Activated naive CD4-positive, alpha-beta T cell treated with anti-CD3 and anti-CD28 coated beads for 36 hours (primary cell): ENCODE measurements around the gene TALDO1. TPM values are rescaled to one million over a fixed set of nuclear protein-coding genes. Genes with fewer than 3 reads are reported as not detected.
"Not testable (repeated sequence)": the region's sequence is repeated elsewhere in the genome, so short reads cannot be mapped to it uniquely, and the experiment has no call there.

Experiments used
- CTCF ChIA-PET: fragments of 350-600 bp; sonication (Branson Sonifier 250); formaldehyde crosslinking; loops from one replicate; lab custom pipeline; 2021; ENCODE audit warnings: antibody characterized with exemption; lab: Charles Lee
- DNase-seq: peaks from one replicate; pipeline ENCODE4 v3.0.0-alpha.2; 2020
- H3K27ac Mint-ChIP-seq: one replicate; pipeline ENCODE4 v1.8.0; 2021; ENCODE audit warnings: mild to moderate bottlenecking, mixed read lengths
- H3K27me3 Mint-ChIP-seq: one replicate; pipeline ENCODE4 v1.8.0; 2021; ENCODE audit warnings: low read depth, mixed read lengths
- H3K36me3 Mint-ChIP-seq: one replicate; pipeline ENCODE4 v1.8.0; 2021; ENCODE audit warnings: low read depth, mixed read lengths
- H3K4me1 Mint-ChIP-seq: one replicate; pipeline ENCODE4 v1.8.0; 2021; ENCODE audit warnings: low read depth, mixed read lengths
- H3K4me3 Mint-ChIP-seq: one replicate; pipeline ENCODE4 v1.8.0; 2021; ENCODE audit warnings: mild to moderate bottlenecking, moderate library complexity, mixed read lengths
- H3K9me3 Mint-ChIP-seq: one replicate; pipeline ENCODE4 v1.8.0; 2021; ENCODE audit warnings: mixed read lengths
- intact Hi-C: fragments of 100-400 bp; cut with micrococcal nuclease; formaldehyde crosslinking; loops from one replicate; pipeline ENCODE4 v1.15.1; 2023
- total RNA-seq, 2 experiments: library from RNA; stranded (reverse); gene quantifications; one replicate each; pipeline ENCODE4 v1.2.3, GENCODE V29; 2021

The TALDO1 gene
- total RNA-seq, 2 experiments from 2014 or later, result 327 to 360 TPM

- H3K4me3 Mint-ChIP-seq, result no peak overlapping the region
Observed at GRCh38 chr11:727859-728748, 19.2 kb upstream of the TALDO1 start.

GRCh38 chr11:728901-729491 is 18.3 kb upstream of the TALDO1 start:
- intact Hi-C loops, result loop anchor here (1.0 to 10.0 kb wide), 4 partner anchors 36 to 524 kb away; partner anchors contain the start of genes BET1L, IFITM2, RIC8A and SLC25A22
- Mint-ChIP-seq H3K27me3 (no peaks in the 10 kb centered on the region), H3K9me3 (no peaks in the 10 kb centered on the region), H3K4me3 (no peak overlapping the region), H3K27ac (no peak overlapping the region), H3K36me3 (no peaks in the 10 kb centered on the region), H3K4me1 (peaks cover 3% of the 10 kb centered on the region)
- DNase-seq, result no peak
- CTCF ChIA-PET, result interaction anchor here (0.6 to 1.2 kb wide), 3 partner anchors 11 to 37 kb away, joined by 3 to 5 read pairs (median 3); no protein-coding TSS in a partner anchor

More at GRCh38 chr11:727859-728748, 19.2 kb upstream of the TALDO1 start:
- peak; percentile 84 for DNase-seq
- peaks cover 5% of the 10 kb centered on the region for H3K4me1 Mint-ChIP-seq
- H3K27me3 Mint-ChIP-seq, result peaks cover 2% of the 10 kb centered on the region
- no peak overlapping the region for H3K27ac Mint-ChIP-seq
- intact Hi-C loops, result loop anchor here (1.0 to 10.0 kb wide), 4 partner anchors 37 to 523 kb away; partner anchors contain the start of genes BET1L, IFITM2, RIC8A and SLC25A22
- CTCF ChIA-PET, result interaction anchor here (0.9 to 2.6 kb wide), 3 partner anchors 37 to 313 kb away, joined by 3 to 21 read pairs (median 3); no protein-coding TSS in a partner anchor
- no peaks in the 10 kb centered on the region for H3K9me3 Mint-ChIP-seq
- no peaks in the 10 kb centered on the region for H3K36me3 Mint-ChIP-seq

DNA sequence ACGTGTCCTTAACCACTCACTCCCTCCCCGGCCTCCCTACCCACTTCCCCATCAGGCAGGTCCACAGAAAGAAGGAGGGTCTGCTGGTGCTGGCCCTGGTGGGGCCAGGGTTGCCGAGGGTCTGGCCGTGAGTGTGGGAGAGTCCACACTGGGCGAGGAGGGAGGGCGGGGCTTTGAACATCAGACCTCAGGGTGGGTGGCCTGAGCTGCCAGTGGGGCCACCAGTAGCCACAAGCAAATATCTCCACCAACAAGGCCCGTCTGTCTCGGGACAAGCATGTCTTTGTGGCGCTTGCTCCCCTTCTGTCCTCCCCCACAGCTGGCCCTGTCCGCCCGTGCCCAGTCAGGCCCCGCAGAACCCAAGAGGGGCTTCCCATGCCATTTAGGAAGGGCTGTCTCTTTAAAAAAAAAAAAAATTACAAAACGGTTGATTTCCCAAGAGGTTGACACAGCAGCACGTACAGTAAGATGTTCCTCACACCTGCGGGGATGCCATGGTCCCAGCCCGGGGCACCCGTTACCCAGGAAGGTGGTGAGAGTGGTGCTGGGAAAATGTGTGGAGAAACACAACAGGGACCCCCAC is 17.7 kb upstream of the TALDO1 start:
- intact Hi-C loops, result loop anchor here (10.0 kb wide), 2 partner anchors 425 to 525 kb away; partner anchors contain the start of genes BET1L, IFITM2 and RIC8A
- CTCF ChIA-PET, result interaction anchor here (0.6 to 1.0 kb wide), 3 partner anchors 9 to 75 kb away, joined by 3 to 4 read pairs (median 3); no protein-coding TSS in a partner anchor
- no peaks in the 10 kb centered on the region for H3K36me3 Mint-ChIP-seq
- H3K27ac Mint-ChIP-seq, result no peak overlapping the region
- no peak for DNase-seq
- H3K27me3 Mint-ChIP-seq, result no peaks in the 10 kb centered on the region
- H3K9me3 Mint-ChIP-seq, result no peaks in the 10 kb centered on the region
- H3K4me3 Mint-ChIP-seq, result no peak overlapping the region
- peaks cover 3% of the 10 kb centered on the region for H3K4me1 Mint-ChIP-seq

DNA sequence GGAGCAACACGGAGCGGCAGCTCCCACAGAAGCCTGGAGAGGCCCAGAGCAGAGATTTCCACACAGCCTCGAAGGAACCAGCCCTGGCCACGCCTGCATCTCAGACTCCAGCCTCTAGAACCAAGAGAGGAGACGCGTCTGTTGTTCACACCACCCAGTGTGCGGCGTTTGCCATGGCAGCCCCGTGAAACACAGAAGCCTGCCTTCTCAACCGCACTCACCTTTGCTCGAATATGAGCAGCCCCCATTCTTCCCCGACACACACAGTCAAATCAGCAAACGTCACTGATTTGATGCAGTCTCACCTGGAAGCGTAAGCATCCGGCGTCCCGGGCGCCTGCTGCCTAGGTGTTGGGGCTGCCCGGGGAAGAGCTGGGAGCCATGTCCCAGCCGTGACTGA is 14.2 kb upstream of the TALDO1 start:
- DNase-seq, result no peak
- H3K9me3 Mint-ChIP-seq, result no peaks in the 10 kb centered on the region
- peaks cover 15% of the 10 kb centered on the region for H3K4me1 Mint-ChIP-seq
- CTCF ChIA-PET, result interaction anchor here (0.6 kb wide), 1 partner anchor 17 kb away, joined by 4 read pairs; no protein-coding TSS in a partner anchor
- no peak overlapping the region for H3K4me3 Mint-ChIP-seq
- no peaks in the 10 kb centered on the region for H3K27me3 Mint-ChIP-seq
- H3K36me3 Mint-ChIP-seq, result no peaks in the 10 kb centered on the region
- no peak overlapping the region for H3K27ac Mint-ChIP-seq
- intact Hi-C loops, result no loop called here

- intact Hi-C loops, DNase-seq, H3K4me3 Mint-ChIP-seq, H3K27me3 Mint-ChIP-seq, H3K36me3 Mint-ChIP-seq, H3K27ac Mint-ChIP-seq, H3K9me3 Mint-ChIP-seq: not testable (repeated sequence)
- CTCF ChIA-PET, result interaction anchor here (0.6 kb wide), 1 partner anchor 59 kb away, joined by 3 read pairs; no protein-coding TSS in a partner anchor
- peaks cover 16% of the 10 kb centered on the region for H3K4me1 Mint-ChIP-seq
Observed at GRCh38 chr11:734541-734940, 12.7 kb upstream of the TALDO1 start.

- Mint-ChIP-seq H3K4me3 (peak overlapping the region; percentile 52), H3K4me1 (peaks cover 16% of the 10 kb centered on the region), H3K9me3 (no peaks in the 10 kb centered on the region), H3K27ac (no peak overlapping the region), H3K36me3 (no peaks in the 10 kb centered on the region), H3K27me3 (no peaks in the 10 kb centered on the region)
- CTCF ChIA-PET, result interaction anchor here (0.6 to 1.1 kb wide), 2 partner anchors 14 to 41 kb away, joined by 3 read pairs; no protein-coding TSS in a partner anchor
- peak; percentile 21 for DNase-seq
- intact Hi-C loops, result no loop called here
Observed at GRCh38 chr11:737366-737765, 9.9 kb upstream of the TALDO1 start.

- peaks cover 16% of the 10 kb centered on the region for H3K4me1 Mint-ChIP-seq
- H3K27ac Mint-ChIP-seq, DNase-seq, H3K36me3 Mint-ChIP-seq, intact Hi-C loops, H3K27me3 Mint-ChIP-seq, H3K9me3 Mint-ChIP-seq: not testable (repeated sequence)
- CTCF ChIA-PET, result interaction anchor here (0.8 to 1.1 kb wide), 2 partner anchors 15 to 18 kb away, joined by 3 read pairs; no protein-coding TSS in a partner anchor
- H3K4me3 Mint-ChIP-seq, result peak overlapping the region; percentile 52
Observed at GRCh38 chr11:737899-738298, 9.4 kb upstream of the TALDO1 start.

DNA sequence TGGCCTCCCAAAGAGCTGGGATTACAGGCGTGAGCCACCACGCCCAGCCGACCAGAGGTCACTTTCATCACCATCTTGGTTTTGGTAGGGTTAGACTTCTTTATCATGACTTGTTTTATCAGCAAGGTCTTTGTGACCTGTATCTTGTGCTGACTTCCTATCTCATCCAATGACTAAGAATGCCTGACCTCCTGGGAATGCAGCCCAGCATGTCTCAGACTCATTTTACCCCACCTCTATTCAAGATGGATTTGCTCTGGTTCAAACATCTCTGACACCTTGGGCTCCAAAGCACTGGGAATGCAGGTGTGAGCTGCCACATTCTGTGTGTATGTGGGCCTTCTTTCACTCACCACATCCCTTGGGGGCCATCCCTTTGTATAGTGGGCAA is 5.1 kb upstream of the TALDO1 start:
- Mint-ChIP-seq H3K4me1 (peaks cover 13% of the 10 kb centered on the region), H3K9me3 (no peaks in the 10 kb centered on the region), H3K27me3 (no peaks in the 10 kb centered on the region), H3K27ac (no peak overlapping the region), H3K36me3 (no peaks in the 10 kb centered on the region), H3K4me3 (no peak overlapping the region)
- intact Hi-C loops, result no loop called here
- CTCF ChIA-PET, result interaction anchor here (1.0 kb wide), 1 partner anchor 16 kb away, joined by 3 read pairs; no protein-coding TSS in a partner anchor
- DNase-seq, result no peak

- H3K27ac Mint-ChIP-seq, result no peak overlapping the region
- H3K4me3 Mint-ChIP-seq, result no peak overlapping the region
- no peaks in the 10 kb centered on the region for H3K27me3 Mint-ChIP-seq
- DNase-seq, result no peak
- H3K4me1 Mint-ChIP-seq, result peaks cover 8% of the 10 kb centered on the region
- no peaks in the 10 kb centered on the region for H3K36me3 Mint-ChIP-seq
- CTCF ChIA-PET, result interaction anchor here (1.0 kb wide), 1 partner anchor 16 kb away, joined by 3 read pairs; no protein-coding TSS in a partner anchor
- H3K9me3 Mint-ChIP-seq, result no peaks in the 10 kb centered on the region
- intact Hi-C loops, result no loop called here
Observed at GRCh38 chr11:742571-743201, 4.6 kb upstream of the TALDO1 start.

- Mint-ChIP-seq H3K4me1 (peaks cover 17% of the 10 kb centered on the region), H3K36me3 (peaks cover 2% of the 10 kb centered on the region), H3K4me3 (no peak overlapping the region), H3K27ac (no peak overlapping the region), H3K27me3 (no peaks in the 10 kb centered on the region), H3K9me3 (no peaks in the 10 kb centered on the region)
- DNase-seq, result no peak
- intact Hi-C loops, result loop anchor here (5.0 kb wide), 1 partner anchor 508 kb away; the partner anchor contains the start of genes PSMD13 and SIRT3
- CTCF ChIA-PET, result no interaction called here
Observed at GRCh38 chr11:745428-745827, 1.8 kb upstream of the TALDO1 start.
